ENCODE data around the gene BTNL8.

Gene BTNL8

DNA sequence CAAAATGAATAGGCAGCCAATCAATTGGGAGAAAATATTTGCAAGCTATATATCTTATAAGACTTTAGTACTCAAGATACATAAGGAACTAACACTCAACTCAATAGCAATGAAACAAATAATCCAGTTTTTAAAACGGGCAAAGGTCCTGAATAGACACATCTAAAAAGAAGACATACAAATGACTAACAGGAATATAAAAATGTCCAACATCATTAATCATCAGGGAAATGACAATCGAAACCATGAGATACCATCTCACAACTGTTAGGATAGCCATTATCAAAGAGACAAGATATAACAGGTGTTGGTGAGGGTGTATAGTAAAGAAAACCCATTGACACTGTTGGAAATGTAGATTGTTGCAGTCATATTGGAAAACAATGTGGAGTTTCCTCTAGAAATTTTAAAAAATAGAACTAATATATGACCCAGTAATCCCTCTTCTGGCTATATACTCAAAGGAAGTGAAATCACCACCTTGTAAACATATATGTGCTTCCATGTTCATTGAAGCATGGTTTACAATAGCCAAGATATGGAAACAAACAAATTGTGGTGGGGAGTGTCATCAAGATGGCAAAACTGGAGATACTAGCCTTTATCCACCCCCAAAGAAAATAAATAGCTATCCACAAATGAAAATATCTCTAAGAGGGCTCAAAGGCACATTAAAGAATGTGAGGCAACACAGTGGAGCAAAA is 75.8 kb downstream of the BTNL8 start:
- DNase-seq = no peak

DNA sequence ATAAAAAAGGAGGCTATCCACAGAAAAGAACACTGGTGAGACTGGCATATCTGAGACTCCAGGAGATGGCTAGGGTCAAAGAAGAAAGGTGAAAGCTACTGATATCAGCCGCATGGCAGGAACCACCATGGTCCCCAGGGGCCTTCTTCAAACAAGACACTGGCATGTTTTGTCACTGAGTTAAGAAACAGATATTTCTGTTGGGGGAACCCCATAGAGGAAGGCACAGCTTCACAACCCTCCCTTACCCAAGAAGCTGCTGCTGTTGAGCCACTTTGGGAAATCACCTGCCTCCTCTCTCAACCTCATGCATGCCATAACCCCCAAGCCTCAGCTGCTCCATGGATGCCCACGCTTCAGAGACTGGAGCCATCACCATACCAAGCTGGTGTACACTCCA is 76.4 kb downstream of the BTNL8 start:
- no peak for DNase-seq

DNA sequence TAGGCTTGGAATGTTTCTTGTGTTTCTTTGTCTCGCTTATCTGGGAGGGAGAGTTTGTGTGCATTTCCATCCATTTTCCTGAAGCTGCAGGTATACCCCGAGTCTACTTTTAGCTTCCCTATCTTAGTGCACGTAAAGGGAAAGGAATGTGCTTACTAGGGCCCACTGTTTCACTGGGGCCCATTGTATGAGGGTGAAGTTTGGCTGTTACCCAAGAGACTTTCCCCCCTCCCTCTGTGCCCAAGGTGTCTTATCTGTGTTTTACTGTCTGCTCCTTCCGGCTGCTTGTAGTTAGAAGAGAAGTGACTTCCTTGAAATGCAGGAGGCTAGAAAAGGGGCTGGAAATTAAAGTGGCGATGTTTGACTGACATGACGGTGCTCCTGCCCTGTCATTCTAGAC is 77.6 kb downstream of the BTNL8 start:
- no peak for DNase-seq

DNA sequence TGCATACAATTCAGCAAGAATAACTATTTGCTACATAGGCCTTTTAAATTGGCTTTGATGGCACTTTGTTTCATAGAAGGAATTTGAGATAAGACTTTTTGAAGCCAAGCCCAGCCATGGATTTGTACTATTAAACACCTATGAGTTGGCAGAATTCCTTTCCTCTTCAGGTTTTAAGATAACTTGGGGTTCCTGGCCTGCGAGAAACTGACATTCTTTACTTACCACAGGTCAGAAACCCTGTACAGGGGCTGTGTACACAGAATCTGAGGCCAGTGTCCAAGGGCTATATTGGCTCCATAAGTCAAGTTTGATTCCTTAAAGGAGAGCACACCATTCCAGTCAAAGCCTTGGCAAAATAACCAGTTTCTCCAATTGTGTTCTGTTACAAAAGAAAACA is 78.9 kb downstream of the BTNL8 start:
- no peak for DNase-seq

DNA sequence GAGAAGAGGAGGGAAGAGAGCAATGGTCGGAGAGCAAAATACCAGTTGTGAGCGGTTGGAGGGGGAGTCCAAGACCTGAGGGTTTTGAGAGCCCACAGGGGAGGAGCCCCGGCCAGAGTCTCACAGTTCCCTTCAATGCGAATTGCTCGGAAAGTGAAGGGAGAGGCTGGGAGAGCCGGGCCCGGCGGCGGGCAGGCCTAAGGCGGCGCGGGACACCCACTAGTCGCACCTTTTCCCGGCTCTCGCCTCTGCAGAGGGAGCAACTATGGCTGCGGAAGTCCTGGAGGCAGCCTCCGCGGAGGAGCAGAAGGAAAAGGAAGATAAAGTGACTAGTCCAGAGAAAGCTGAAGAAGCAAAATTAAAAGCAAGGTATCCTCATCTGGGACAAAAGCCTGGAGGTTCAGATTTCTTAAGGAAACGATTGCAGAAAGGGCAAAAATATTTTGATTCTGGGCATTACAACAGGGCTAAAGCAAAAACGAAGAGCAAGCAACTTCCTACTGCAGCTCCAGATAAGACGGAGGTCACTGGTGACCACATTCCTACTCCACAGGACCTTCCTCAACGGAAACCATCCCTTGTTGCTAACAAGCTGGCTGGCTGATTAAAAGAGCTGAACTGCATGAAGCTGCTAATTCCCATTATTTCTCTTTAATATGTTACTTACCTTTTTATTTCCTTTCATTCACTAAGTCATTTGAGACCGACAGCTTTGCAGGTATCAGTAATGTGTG is 83.2 kb downstream of the BTNL8 start:
- no peak for DNase-seq

DNA sequence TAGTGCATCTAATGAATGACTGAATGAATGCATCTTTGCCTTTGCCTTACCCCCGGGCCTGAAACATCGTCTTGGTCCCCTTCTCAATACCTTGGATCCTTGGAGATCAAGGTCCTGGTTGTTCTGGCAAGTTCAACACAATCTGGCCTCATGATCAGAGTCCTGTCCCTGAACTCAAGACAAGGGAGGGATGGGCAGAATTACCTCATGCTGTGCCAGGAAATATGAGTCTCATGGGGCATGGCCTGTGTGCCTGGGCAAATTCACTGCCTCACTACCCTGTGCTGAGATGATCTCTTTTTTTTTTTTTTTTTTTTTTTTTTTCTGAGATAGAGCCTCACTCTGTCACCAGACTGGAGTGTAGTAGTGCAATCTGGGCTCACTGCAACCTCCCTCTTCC is 89.1 kb downstream of the BTNL8 start:
- no peak for DNase-seq

DNA sequence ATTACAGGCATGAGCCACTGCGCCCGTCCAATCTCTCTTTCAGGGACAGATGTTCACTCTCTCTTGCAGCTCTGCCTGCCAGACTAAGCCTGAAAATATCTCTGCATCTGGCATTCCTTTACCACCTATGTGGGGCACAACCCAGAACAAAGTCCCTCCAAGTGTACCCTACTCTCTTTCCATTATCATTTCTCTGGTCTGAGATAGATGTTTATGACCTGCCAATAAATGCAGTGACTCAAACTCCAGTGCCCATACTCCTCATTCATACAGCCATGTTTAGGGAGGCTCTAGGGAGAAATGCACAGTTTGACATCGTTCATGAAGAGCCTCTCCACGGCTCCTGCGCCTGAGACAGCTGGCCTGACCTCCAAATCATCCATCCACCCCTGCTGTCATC is 89.6 kb downstream of the BTNL8 start, which contains the start of gene BTNL3:
Gene BTNL3, plus strand, starts transcription at position 255 of the 400 bp plus-strand sequence. CDS start 183 bp downstream, outside the sequence.
- DNase-seq = no peak

DNA sequence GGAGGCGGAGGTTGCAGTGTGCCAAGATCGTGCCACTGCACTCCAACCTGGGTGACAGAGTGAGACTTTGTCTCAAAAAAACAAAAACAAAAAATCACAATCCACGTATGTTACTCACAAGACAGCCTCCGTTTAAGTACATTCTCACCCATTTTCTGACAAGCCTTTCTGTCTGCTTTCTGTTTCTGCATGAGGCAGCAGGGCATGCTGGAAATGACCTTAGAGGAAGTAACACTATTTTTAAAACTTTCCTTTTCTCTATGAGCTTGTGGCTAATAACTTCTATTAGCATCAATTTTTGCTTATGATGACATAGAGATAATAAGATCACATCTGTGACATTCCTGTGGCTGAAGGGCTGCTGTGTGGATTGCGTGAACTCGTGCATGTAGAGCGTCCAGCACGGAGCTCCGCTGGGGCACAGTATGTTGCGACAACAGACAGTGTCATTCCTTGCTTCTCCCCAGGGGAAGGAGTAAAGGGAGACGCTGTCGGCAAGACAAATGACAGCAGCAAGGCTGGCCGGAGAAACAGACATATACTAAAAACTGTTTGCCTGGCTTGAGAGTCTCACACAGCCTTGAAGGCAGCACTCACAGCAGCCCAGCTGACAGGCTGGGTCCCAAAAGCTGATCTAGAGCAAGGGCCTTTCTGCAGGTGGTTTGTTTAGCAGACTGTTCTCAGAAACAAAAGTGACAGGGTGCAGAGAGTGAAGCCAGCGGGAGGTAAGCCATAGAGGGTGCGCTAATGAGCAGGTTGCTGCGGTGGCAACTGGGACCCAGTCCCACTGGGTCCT is 91.3 kb downstream of the BTNL8 start:
- DNase-seq = no peak

DNA sequence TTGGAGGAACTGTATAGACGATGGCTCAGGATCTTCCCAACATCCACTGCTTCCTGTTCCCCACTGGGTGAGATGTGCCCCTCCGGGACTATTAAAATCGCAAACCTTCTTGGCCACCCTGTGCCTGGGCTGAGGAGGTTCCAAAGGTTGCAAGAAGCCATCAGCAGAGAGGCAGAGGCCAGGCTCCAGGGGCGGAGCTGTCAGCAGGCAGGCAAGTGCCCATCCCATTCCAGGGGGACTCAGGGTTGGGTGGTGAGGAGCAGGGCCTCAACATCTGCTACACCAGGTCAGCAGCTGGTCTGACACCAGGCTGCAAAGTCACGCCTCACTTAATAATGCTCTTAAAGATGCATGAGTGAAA is 91.9 kb downstream of the BTNL8 start:
- no peak for DNase-seq

Data from NCI-H2081 (cell line).